Measurements from ENCODE around the gene RHPN2. TPM values are rescaled to one million over a fixed set of nuclear protein-coding genes. Genes with fewer than 3 reads are reported as not detected.
"Not testable (repeated sequence)": the region's sequence is repeated elsewhere in the genome, so short reads cannot be mapped to it uniquely, and the experiment has no call there.

The RHPN2 gene
- polyA plus RNA-seq, 1 donor: 20.4 TPM

GRCh38 chr19:33067121-33067520 lies 2.4 kb upstream of the RHPN2 start:
- no peak for DNase-seq

- no peak for DNase-seq
Measured at GRCh38 chr19:33066543-33066942, 1.9 kb upstream of the RHPN2 start.

GRCh38 chr19:33064458-33064791 lies 263 bp downstream of the RHPN2 start:
- DNase-seq: peak; percentile 50

- no peak for DNase-seq
Measured at GRCh38 chr19:33063753-33064457, 783 bp downstream of the RHPN2 start.

GRCh38 chr19:33063356-33063752 lies 1.3 kb downstream of the RHPN2 start:
- DNase-seq: no peak

- DNase-seq: no peak
Measured at GRCh38 chr19:33062902-33063301, 1.8 kb downstream of the RHPN2 start.

GRCh38 chr19:33060586-33060985 lies 4.1 kb downstream of the RHPN2 start:
- no peak for DNase-seq

GRCh38 chr19:33055718-33056117 lies 9.0 kb downstream of the RHPN2 start:
- DNase-seq: no peak

- DNase-seq: no peak
Measured at GRCh38 chr19:33054623-33055022, 10.1 kb downstream of the RHPN2 start.

- DNase-seq: no peak
Measured at GRCh38 chr19:33052352-33052972, 12.2 kb downstream of the RHPN2 start.

- DNase-seq: no peak
Measured at GRCh38 chr19:33050110-33050509, 14.6 kb downstream of the RHPN2 start.

- no peak for DNase-seq
Measured at GRCh38 chr19:33048806-33049676, 15.6 kb downstream of the RHPN2 start.

GRCh38 chr19:33047422-33047821 lies 17.3 kb downstream of the RHPN2 start:
- no peak for DNase-seq

- DNase-seq: not testable (repeated sequence)
Measured at GRCh38 chr19:33041828-33042160, 22.9 kb downstream of the RHPN2 start.

GRCh38 chr19:33040994-33041827 lies 23.5 kb downstream of the RHPN2 start:
- DNase-seq: peak; percentile 79

GRCh38 chr19:33039815-33040214 lies 24.9 kb downstream of the RHPN2 start:
- no peak for DNase-seq

GRCh38 chr19:33039108-33039599 lies 25.5 kb downstream of the RHPN2 start:
- DNase-seq: no peak

- not testable (repeated sequence) for DNase-seq
Measured at GRCh38 chr19:33037168-33038025, 27.3 kb downstream of the RHPN2 start.

GRCh38 chr19:33036370-33037167 lies 28.1 kb downstream of the RHPN2 start:
- not testable (repeated sequence) for DNase-seq

GRCh38 chr19:33035461-33035860 lies 29.2 kb downstream of the RHPN2 start:
- no peak for DNase-seq

Measured in left kidney (tissue), 2 donors.